GM21529 (cell line): ENCODE results near the gene SPIN2B.

Source experiments
- ATAC-seq: cut with Tn5 transposase; IDR thresholded peaks from one replicate; pipeline ENCODE4 v1.9.1; 2021; ENCODE audit not compliant: unreplicated experiment

The SPIN2B gene

GRCh38 chrX:57074458-57074857 is 46.9 kb downstream of the SPIN2B start:
- ATAC-seq, result no peak

GRCh38 chrX:57070185-57070984 is 51.0 kb downstream of the SPIN2B start:
- ATAC-seq, result no peak
